Spleen (tissue), 7 donors: ENCODE results near the gene WNK2.

Experiments used
- POLR2A ChIP-seq, 3 donors: fragments of 450-650 bp; IDR thresholded peaks; one replicate each; pipeline ENCODE4 v1.5.1; 2017; ENCODE audit warnings: antibody characterized with exemption in 3 of 3, mild to moderate bottlenecking in 1 of 3
- TF ChIP-seq, protein P1 (sequence below), 11 experiments: fragments of 200-600 bp in 7 of 11; fragments of 450-650 bp in 4 of 11; sonication (generic) in 4 of 11; IDR thresholded peaks in 8 of 11; conservative IDR thresholded peaks in 3 of 11; 1 replicate in 7 of 11; 2 replicates in 4 of 11; pipeline versions ENCODE4 v1.4.0 to v1.8.0; 2016 to 2021; ENCODE audit warnings: antibody characterized with exemption in 11 of 11, inconsistent platforms in 4 of 11, mild to moderate bottlenecking in 1 of 11
- donor health status: DM: no; HTN: no; CAD: no; lungs with moderate emphysema.
- donor health status: DM: no; HTN: no; CAD: no.
- donor health status: DM: no; HTN: no; CAD: no.

DNA sequence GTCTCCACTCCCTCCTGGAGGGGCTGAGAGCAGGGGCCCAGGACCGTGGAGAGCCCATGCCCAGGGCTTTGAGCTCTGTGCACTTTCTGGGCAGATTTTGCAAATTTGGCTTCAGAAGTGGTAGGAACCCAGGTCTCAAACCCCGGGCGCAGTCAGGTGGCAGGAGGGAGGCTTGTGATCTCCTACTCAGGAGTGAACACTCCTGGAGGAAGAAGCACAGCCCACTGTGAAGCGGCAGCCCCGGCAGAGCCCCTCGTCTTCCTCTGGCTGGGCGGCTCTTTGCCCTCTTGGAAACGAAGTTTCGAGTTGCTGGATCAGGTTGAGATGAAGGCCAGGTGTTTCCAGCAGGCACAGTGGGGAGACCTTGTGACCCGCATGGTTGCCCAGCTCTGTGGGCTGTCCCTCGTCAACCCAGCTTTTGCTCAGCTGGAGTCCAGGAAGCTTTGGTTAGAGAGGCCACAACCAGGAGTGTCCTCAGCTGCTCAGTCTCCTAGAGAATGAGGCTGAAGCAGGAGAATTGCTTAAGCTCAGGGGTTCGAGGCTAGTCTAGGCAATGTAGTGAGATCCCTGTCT is 48.5 kb downstream of the WNK2 start:
- no peak for TF ChIP-seq POLR2A (IDR thresholded peaks at IDR 0.05)
- TF ChIP-seq, protein P1, sequence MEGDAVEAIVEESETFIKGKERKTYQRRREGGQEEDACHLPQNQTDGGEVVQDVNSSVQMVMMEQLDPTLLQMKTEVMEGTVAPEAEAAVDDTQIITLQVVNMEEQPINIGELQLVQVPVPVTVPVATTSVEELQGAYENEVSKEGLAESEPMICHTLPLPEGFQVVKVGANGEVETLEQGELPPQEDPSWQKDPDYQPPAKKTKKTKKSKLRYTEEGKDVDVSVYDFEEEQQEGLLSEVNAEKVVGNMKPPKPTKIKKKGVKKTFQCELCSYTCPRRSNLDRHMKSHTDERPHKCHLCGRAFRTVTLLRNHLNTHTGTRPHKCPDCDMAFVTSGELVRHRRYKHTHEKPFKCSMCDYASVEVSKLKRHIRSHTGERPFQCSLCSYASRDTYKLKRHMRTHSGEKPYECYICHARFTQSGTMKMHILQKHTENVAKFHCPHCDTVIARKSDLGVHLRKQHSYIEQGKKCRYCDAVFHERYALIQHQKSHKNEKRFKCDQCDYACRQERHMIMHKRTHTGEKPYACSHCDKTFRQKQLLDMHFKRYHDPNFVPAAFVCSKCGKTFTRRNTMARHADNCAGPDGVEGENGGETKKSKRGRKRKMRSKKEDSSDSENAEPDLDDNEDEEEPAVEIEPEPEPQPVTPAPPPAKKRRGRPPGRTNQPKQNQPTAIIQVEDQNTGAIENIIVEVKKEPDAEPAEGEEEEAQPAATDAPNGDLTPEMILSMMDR (IDR thresholded peaks at IDR 0.05 in 8 of 11, conservative IDR thresholded peaks at IDR 0.05 in 3 of 11): no peak
